SK-N-SH (cell line): ENCODE data around the gene ZDHHC5. TPM values are rescaled to one million over a fixed set of nuclear protein-coding genes. Genes with fewer than 3 reads are reported as not detected.

Experiments
- CTCF ChIA-PET: fragments of 300-600, 350-600 bp; formaldehyde crosslinking; extraction: SDS; loops from one replicate; lab custom pipeline; 2021; lab: Yijun Ruan, JAX
- POLR2A ChIA-PET: fragments of 350-600 bp; sonication (Branson Sonifier 250); formaldehyde crosslinking; extraction: SDS; loops from one replicate; lab custom pipeline; 2020; ENCODE audit warnings: antibody characterized with exemption, inconsistent platforms; lab: Yijun Ruan, JAX
- DNase-seq: peaks from one replicate; pipeline ENCODE4 v3.0.0; 2012
- H2AFZ ChIP-seq: fragments of 200-600 bp; sonication (generic); 2 replicates; pipeline ENCODE4 v1.8.1; 2016; ENCODE audit warnings: antibody characterized with exemption, mild to moderate bottlenecking, low read depth
- H3F3A ChIP-seq: fragments of 200-600 bp; sonication (generic); replicated peaks from 2 replicates; pipeline ENCODE3; 2016; ENCODE audit warnings: antibody characterized with exemption, mild to moderate bottlenecking; ENCODE audit not compliant: insufficient read depth
- H3K27ac ChIP-seq, 2 experiments: fragments of 200-500 bp in 1 of 2; fragments of 200-600 bp in 1 of 2; sonication (Bioruptor generic) in 1 of 2; sonication (generic), shearing (Covaris generic) in 1 of 2; 2 replicates each; pipeline versions ENCODE4 v1.5.1 to v1.6.1; 2014 to 2016; ENCODE audit warnings: low read depth in 2 of 2, inconsistent platforms in 1 of 2, low read length in 1 of 2, mild to moderate bottlenecking in 1 of 2, mixed read lengths in 1 of 2
- H3K27me3 ChIP-seq: fragments of 200-600 bp; sonication (generic), shearing (Covaris generic); 2 replicates; pipeline ENCODE4 v1.6.1; 2016; ENCODE audit warnings: mixed run types; ENCODE audit not compliant: insufficient read depth
- H3K36me3 ChIP-seq, 2 experiments: fragments of 200-500 bp in 1 of 2; fragments of 200-600 bp in 1 of 2; sonication (Bioruptor generic) in 1 of 2; sonication (generic) in 1 of 2; replicated peaks in 1 of 2; 2 replicates each; pipeline versions ENCODE3 to v1.5.1; 2014 to 2016; ENCODE audit warnings: low read length in 1 of 2, mild to moderate bottlenecking in 1 of 2; ENCODE audit not compliant: insufficient read depth in 2 of 2, control insufficient read depth in 1 of 2
- H3K4me1 ChIP-seq, 2 experiments: fragments of 200-500 bp in 1 of 2; fragments of 200-600 bp in 1 of 2; sonication (Bioruptor generic) in 1 of 2; sonication (generic), shearing (Covaris generic) in 1 of 2; 2 replicates each; pipeline versions ENCODE4 v1.5.1 to v1.6.1; 2014 to 2016; ENCODE audit warnings: low read depth in 1 of 2, low read length in 1 of 2, mixed run types in 1 of 2; ENCODE audit not compliant: insufficient read depth in 2 of 2, control insufficient read depth in 1 of 2
- H3K4me2 ChIP-seq: fragments of 200-600 bp; sonication (generic), shearing (Covaris generic); 2 replicates; pipeline ENCODE4 v1.6.1; 2017; ENCODE audit warnings: mixed run types
- H3K4me3 ChIP-seq, 2 experiments: fragments of 200-500 bp in 1 of 2; fragments of 200-600 bp in 1 of 2; sonication (Bioruptor generic) in 1 of 2; sonication (generic), shearing (Covaris generic) in 1 of 2; 2 replicates each; pipeline versions ENCODE4 v1.5.1 to v1.8.1; 2014 to 2016; ENCODE audit warnings: low read depth in 2 of 2, inconsistent platforms in 1 of 2, low read length in 1 of 2, mild to moderate bottlenecking in 1 of 2, mixed read lengths in 1 of 2, moderate library complexity in 1 of 2
- H3K79me2 ChIP-seq: fragments of 200-600 bp; sonication (generic); 2 replicates; pipeline ENCODE4 v1.8.1; 2017; ENCODE audit warnings: mild to moderate bottlenecking; ENCODE audit not compliant: insufficient read depth
- H3K9ac ChIP-seq: fragments of 200-600 bp; sonication (generic); 2 replicates; pipeline ENCODE4 v1.6.1; 2017; ENCODE audit warnings: mixed run types
- H3K9me2 ChIP-seq: fragments of 200-600 bp; sonication (generic); 2 replicates; pipeline ENCODE4 v1.6.1; 2017; ENCODE audit warnings: mixed run types
- H3K9me3 ChIP-seq: fragments of 200-600 bp; sonication (generic); 2 replicates; pipeline ENCODE4 v1.6.1; 2017; ENCODE audit warnings: mixed run types, mild to moderate bottlenecking, moderate library complexity
- H4K20me1 ChIP-seq: fragments of 200-600 bp; sonication (generic); 2 replicates; pipeline ENCODE4 v1.6.1; 2017; ENCODE audit warnings: mild to moderate bottlenecking, mixed run types; ENCODE audit not compliant: insufficient read depth
- CHD2 ChIP-seq: fragments of 150-350 bp; IDR thresholded peaks from 2 replicates; pipeline ENCODE4 v1.6.1; 2018; ENCODE audit warnings: low read length; ENCODE audit not compliant: partially characterized antibody
- ELF1 ChIP-seq: IDR thresholded peaks from 2 replicates; pipeline ENCODE4 v1.4.0; 2012
- EP300 ChIP-seq, 2 experiments: IDR thresholded peaks; 2 replicates each; pipeline versions ENCODE4 v1.4.0 to v1.6.1; 2012; ENCODE audit warnings: borderline replicate concordance in 1 of 2, low read depth in 1 of 2, low read length in 1 of 2
- EZH2phosphoT487 ChIP-seq: fragments of 200-600 bp; sonication (generic); IDR thresholded peaks from 2 replicates; pipeline ENCODE4 v1.6.1; 2017; ENCODE audit warnings: low read depth, mixed run types, mild to moderate bottlenecking, antibody characterized with exemption, moderate library complexity, borderline replicate concordance
- FOSL2 ChIP-seq: IDR thresholded peaks from 2 replicates; pipeline ENCODE4 v1.4.0; 2012; ENCODE audit warnings: low read depth, mild to moderate bottlenecking, moderate library complexity, borderline replicate concordance
- FOXJ3 ChIP-seq: sonication (generic); formaldehyde crosslinking; IDR thresholded peaks from 2 replicates; pipeline ENCODE4 v1.5.1; 2020; ENCODE audit warnings: mild to moderate bottlenecking, missing genetic modification reagents
- MXI1 ChIP-seq: IDR thresholded peaks from 2 replicates; pipeline ENCODE4 v1.6.1; 2012; ENCODE audit warnings: mild to moderate bottlenecking, low read depth, low read length, improper control_type of control experiment
- NFIC ChIP-seq: IDR thresholded peaks from 2 replicates; pipeline ENCODE4 v1.4.0; 2012; ENCODE audit warnings: borderline replicate concordance
- NRF1 ChIP-seq: IDR thresholded peaks from 2 replicates; pipeline ENCODE4 v1.6.1; 2012; ENCODE audit warnings: low read depth, mild to moderate bottlenecking, low read length
- POLR2AphosphoS5 ChIP-seq: IDR thresholded peaks from 2 replicates; pipeline ENCODE4 v1.6.1; 2012; ENCODE audit warnings: low read depth, low read length
- RAD21 ChIP-seq: IDR thresholded peaks from 2 replicates; pipeline ENCODE4 v1.6.1; 2012; ENCODE audit warnings: mild to moderate bottlenecking, low read length
- RCOR1 ChIP-seq: fragments of 150-350 bp; IDR thresholded peaks from 2 replicates; pipeline ENCODE4 v1.6.1; 2017; ENCODE audit warnings: antibody characterized with exemption, low read length
- RXRA ChIP-seq: IDR thresholded peaks from 2 replicates; pipeline ENCODE4 v1.4.0; 2012; ENCODE audit warnings: low read depth, mild to moderate bottlenecking, borderline replicate concordance
- SIN3A ChIP-seq: IDR thresholded peaks from 2 replicates; pipeline ENCODE4 v1.6.1; 2012; ENCODE audit warnings: low read depth, mild to moderate bottlenecking, low read length, moderate library complexity, borderline replicate concordance
- TCF12 ChIP-seq: IDR thresholded peaks from 2 replicates; pipeline ENCODE4 v1.4.0; 2012
- TEAD4 ChIP-seq: IDR thresholded peaks from 2 replicates; pipeline ENCODE4 v1.4.0; 2012; ENCODE audit warnings: mild to moderate bottlenecking, borderline replicate concordance; ENCODE audit not compliant: insufficient read depth
- WGBS: methylation state at CpG from one replicate; pipeline ENCODE4 v1.1.6; 2017; ENCODE audit warnings: low lambda C conversion rate; 5-methylcytosine and 5-hydroxymethylcytosine counted together
- polyA plus RNA-seq, 3 experiments: library from polyadenylated mRNA; depleted of rRNA; stranded (reverse); fragments of >200 nt; gene quantifications; 2 replicates each; pipeline ENCODE4 v1.2.3, GENCODE V29; 2012
- TF ChIP-seq, protein P1 (sequence below): IDR thresholded peaks from 2 replicates; pipeline ENCODE4 v1.4.0; 2012; ENCODE audit warnings: low read depth, borderline replicate concordance
- TF ChIP-seq, protein P2 (sequence below): IDR thresholded peaks from 2 replicates; pipeline ENCODE4 v1.4.0; 2012; ENCODE audit warnings: low read depth
- TF ChIP-seq, protein P3 (sequence below): fragments of 150-350 bp; IDR thresholded peaks from 2 replicates; pipeline ENCODE4 v1.6.1; 2017; ENCODE audit warnings: antibody characterized with exemption, low read length, low read depth, borderline replicate concordance
- TF ChIP-seq, protein P4 (sequence below): IDR thresholded peaks from 2 replicates; pipeline ENCODE4; 2012

ZDHHC5 gene
- polyA plus RNA-seq, 1 of the 3 experiments (the other 2 are of a cell fraction) = 46.6 TPM

DNA sequence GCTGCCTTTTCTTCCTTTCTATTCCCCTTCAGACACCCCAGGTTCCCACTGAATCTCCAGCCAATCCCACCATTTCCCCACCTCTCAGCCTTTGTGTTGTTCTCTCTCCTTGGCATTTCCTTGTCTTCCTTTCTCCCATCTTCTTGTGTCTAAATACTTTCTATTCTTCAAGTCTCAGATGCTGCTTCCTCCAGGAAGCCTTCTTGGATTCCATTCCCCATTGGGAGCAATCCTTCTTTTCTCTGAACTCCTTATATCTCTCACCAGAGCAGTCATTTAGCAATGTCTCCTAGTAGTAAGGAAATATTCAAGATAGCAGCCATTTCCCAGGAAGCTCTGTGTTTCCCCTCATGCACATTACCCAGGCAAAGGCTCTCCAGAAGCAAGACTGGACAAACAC is 33.6 kb upstream of the ZDHHC5 start (continued):
- no peak for TF ChIP-seq TEAD4
- no peak for TF ChIP-seq POLR2AphosphoS5
- no peak for TF ChIP-seq EP300 (IDR thresholded peaks at IDR 0.05; ENCODE audit: borderline replicate concordance in 1 of 2, low read depth in 1 of 2, low read length in 1 of 2)
- TF ChIP-seq, protein P1, sequence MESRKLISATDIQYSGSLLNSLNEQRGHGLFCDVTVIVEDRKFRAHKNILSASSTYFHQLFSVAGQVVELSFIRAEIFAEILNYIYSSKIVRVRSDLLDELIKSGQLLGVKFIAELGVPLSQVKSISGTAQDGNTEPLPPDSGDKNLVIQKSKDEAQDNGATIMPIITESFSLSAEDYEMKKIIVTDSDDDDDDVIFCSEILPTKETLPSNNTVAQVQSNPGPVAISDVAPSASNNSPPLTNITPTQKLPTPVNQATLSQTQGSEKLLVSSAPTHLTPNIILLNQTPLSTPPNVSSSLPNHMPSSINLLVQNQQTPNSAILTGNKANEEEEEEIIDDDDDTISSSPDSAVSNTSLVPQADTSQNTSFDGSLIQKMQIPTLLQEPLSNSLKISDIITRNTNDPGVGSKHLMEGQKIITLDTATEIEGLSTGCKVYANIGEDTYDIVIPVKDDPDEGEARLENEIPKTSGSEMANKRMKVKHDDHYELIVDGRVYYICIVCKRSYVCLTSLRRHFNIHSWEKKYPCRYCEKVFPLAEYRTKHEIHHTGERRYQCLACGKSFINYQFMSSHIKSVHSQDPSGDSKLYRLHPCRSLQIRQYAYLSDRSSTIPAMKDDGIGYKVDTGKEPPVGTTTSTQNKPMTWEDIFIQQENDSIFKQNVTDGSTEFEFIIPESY = no peak

DNA sequence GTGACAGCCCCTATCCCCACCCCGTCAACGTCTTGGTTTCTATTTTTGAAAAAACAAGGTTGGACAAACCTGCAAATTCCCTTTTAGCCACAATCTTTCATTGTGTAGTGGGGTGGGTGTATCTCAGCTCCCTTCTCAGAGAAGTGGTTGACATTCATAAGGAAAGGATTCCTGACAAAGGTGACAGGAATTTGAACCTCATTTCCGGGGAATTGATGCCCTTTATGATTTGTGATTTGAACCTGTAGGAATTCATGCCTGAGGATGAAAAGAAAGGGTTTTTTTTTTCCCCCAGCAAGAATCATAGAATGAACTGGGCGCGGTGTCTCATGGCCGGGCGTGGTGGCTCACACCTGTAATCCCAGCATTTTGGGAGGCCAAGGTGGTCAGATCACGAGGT is 32.7 kb upstream of the ZDHHC5 start:
- no peak for DNase-seq
- CTCF ChIA-PET = interaction anchor here (2.4 to 17.7 kb wide), 3 partner anchors 10 to 108 kb away, joined by 7 to 326 read pairs (median 21); partner anchors contain the start of gene UBE2L6

More for the DNA sequence above, 32.7 kb upstream of the ZDHHC5 start:
- Histone ChIP-seq H3K4me1 (peaks cover 9 to 14% of the 10 kb centered on the region in 2 experiments; a peak in 3 of 4 replicates), H3F3A (no peaks in the 10 kb centered on the region), H4K20me1 (peaks cover 6% of the 10 kb centered on the region; the same call in 1 of the 2 replicates), H3K27ac (no peak overlapping the region), H3K79me2 (peaks cover 21% of the 10 kb centered on the region), H3K4me3 (no peak overlapping the region), H3K9me2 (no peaks in the 10 kb centered on the region), H3K9ac (no peak overlapping the region), H3K4me2 (no peak overlapping the region), H2AFZ (no peak overlapping the region), H3K27me3 (peaks cover 6% of the 10 kb centered on the region; the same call in 1 of the 2 replicates)
- POLR2A ChIA-PET = no interaction called here
- WGBS = 83% methylated on average over 8 of the region's 8 CpGs
- TF ChIP-seq TEAD4 (no peak), EP300 (IDR thresholded peaks at IDR 0.05; ENCODE audit: borderline replicate concordance in 1 of 2, low read depth in 1 of 2, low read length in 1 of 2) (no peak), NRF1 (no peak), MXI1 (no peak), SIN3A (no peak), TCF12 (no peak), EZH2phosphoT487 (no peak), FOSL2 (no peak), RAD21 (no peak), FOXJ3 (CRISPR knock-in tag) (no peak), RCOR1 (no peak), CHD2 (no peak), NFIC (no peak), RXRA (no peak), ELF1 (no peak)
- TF ChIP-seq, protein P2, sequence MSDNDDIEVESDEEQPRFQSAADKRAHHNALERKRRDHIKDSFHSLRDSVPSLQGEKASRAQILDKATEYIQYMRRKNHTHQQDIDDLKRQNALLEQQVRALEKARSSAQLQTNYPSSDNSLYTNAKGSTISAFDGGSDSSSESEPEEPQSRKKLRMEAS = no peak
- TF ChIP-seq, protein P3, sequence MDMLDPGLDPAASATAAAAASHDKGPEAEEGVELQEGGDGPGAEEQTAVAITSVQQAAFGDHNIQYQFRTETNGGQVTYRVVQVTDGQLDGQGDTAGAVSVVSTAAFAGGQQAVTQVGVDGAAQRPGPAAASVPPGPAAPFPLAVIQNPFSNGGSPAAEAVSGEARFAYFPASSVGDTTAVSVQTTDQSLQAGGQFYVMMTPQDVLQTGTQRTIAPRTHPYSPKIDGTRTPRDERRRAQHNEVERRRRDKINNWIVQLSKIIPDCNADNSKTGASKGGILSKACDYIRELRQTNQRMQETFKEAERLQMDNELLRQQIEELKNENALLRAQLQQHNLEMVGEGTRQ = no peak
- TF ChIP-seq, protein P4, sequence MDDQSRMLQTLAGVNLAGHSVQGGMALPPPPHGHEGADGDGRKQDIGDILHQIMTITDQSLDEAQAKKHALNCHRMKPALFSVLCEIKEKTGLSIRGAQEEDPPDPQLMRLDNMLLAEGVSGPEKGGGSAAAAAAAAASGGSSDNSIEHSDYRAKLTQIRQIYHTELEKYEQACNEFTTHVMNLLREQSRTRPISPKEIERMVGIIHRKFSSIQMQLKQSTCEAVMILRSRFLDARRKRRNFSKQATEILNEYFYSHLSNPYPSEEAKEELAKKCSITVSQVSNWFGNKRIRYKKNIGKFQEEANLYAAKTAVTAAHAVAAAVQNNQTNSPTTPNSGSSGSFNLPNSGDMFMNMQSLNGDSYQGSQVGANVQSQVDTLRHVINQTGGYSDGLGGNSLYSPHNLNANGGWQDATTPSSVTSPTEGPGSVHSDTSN = no peak
- TF ChIP-seq, all 33 proteins: peak for 0
- Histone ChIP-seq H3K9me3 (no peaks in the 10 kb centered on the region), H3K36me3 (no peaks in the 10 kb centered on the region)
